Nephron (organoid): ENCODE measurements around the gene FHDC1.

Source experiments
- H3K27ac Mint-ChIP-seq, 3 experiments: 2 replicates each; pipeline ENCODE4 v1.8.0; 2020; ENCODE audit warnings: mixed read lengths in 3 of 3, mild to moderate bottlenecking in 2 of 3, moderate library complexity in 1 of 3
- H3K27me3 Mint-ChIP-seq: 2 replicates; pipeline ENCODE4 v1.8.0; 2021; ENCODE audit warnings: low read depth, mild to moderate bottlenecking, moderate library complexity, mixed read lengths
- H3K36me3 Mint-ChIP-seq: 2 replicates; pipeline ENCODE4 v1.8.0; 2020; ENCODE audit warnings: low read depth, mixed read lengths
- H3K4me1 Mint-ChIP-seq: 2 replicates; pipeline ENCODE4 v1.8.0; 2020; ENCODE audit warnings: mixed read lengths
- H3K4me3 Mint-ChIP-seq, 3 experiments: 2 replicates each; pipeline ENCODE4 v1.8.0; 2020; ENCODE audit warnings: mild to moderate bottlenecking in 3 of 3, mixed read lengths in 3 of 3, moderate library complexity in 2 of 3
- H3K9me3 Mint-ChIP-seq: 2 replicates; pipeline ENCODE4 v1.8.0; 2020; ENCODE audit warnings: mixed read lengths
- CTCF ChIP-seq, 3 experiments: fragments of 200-600 bp; sonication (generic); IDR thresholded peaks; one replicate each; pipeline ENCODE4 v1.5.0; 2021; ENCODE audit warnings: antibody characterized with exemption in 3 of 3; ENCODE audit not compliant: unreplicated experiment in 3 of 3

FHDC1 gene

GRCh38 chr4:153013202-153013977 lies 77.3 kb downstream of the FHDC1 start:
- H3K4me3 Mint-ChIP-seq, result no peak overlapping the region

GRCh38 chr4:153014460-153014859 lies 78.3 kb downstream of the FHDC1 start:
- H3K4me1 Mint-ChIP-seq, result peaks cover 5% of the 10 kb centered on the region
- H3K4me3 Mint-ChIP-seq, result no peak overlapping the region
- no peak overlapping the region for H3K27ac Mint-ChIP-seq
- H3K27me3 Mint-ChIP-seq, result peaks cover 8% of the 10 kb centered on the region
- TF ChIP-seq CTCF (IDR thresholded peaks at IDR 0.05; ENCODE audit: unreplicated experiment in 3 of 3), result no peak
- peaks cover 14% of the 10 kb centered on the region for H3K9me3 Mint-ChIP-seq
- no peaks in the 10 kb centered on the region for H3K36me3 Mint-ChIP-seq

More at GRCh38 chr4:153013202-153013977, 77.3 kb downstream of the FHDC1 start:
- TF ChIP-seq CTCF (IDR thresholded peaks at IDR 0.05; ENCODE audit: unreplicated experiment in 3 of 3), result no peak
- H3K27me3 Mint-ChIP-seq, result peaks cover 8% of the 10 kb centered on the region
- no peaks in the 10 kb centered on the region for H3K4me1 Mint-ChIP-seq
- H3K36me3 Mint-ChIP-seq, result no peaks in the 10 kb centered on the region
- H3K27ac Mint-ChIP-seq, result no peak overlapping the region
- H3K9me3 Mint-ChIP-seq, result peaks cover 14% of the 10 kb centered on the region

GRCh38 chr4:153016592-153016991 lies 80.5 kb downstream of the FHDC1 start:
- peaks cover 11% of the 10 kb centered on the region for H3K27me3 Mint-ChIP-seq
- peaks cover 5% of the 10 kb centered on the region for H3K4me1 Mint-ChIP-seq
- no peak overlapping the region for H3K4me3 Mint-ChIP-seq
- TF ChIP-seq CTCF (IDR thresholded peaks at IDR 0.05; ENCODE audit: unreplicated experiment in 3 of 3), result no peak
- no peaks in the 10 kb centered on the region for H3K36me3 Mint-ChIP-seq
- peaks cover 9% of the 10 kb centered on the region for H3K9me3 Mint-ChIP-seq
- no peak overlapping the region for H3K27ac Mint-ChIP-seq

GRCh38 chr4:153018031-153018430 lies 81.9 kb downstream of the FHDC1 start:
- Mint-ChIP-seq H3K36me3 (no peaks in the 10 kb centered on the region), H3K27me3 (peaks cover 13% of the 10 kb centered on the region), H3K4me1 (peaks cover 5% of the 10 kb centered on the region), H3K9me3 (peaks cover 4% of the 10 kb centered on the region), H3K27ac (no peak overlapping the region), H3K4me3 (no peak overlapping the region)
- no peak for TF ChIP-seq CTCF (IDR thresholded peaks at IDR 0.05; ENCODE audit: unreplicated experiment in 3 of 3)

GRCh38 chr4:153018684-153019083 lies 82.6 kb downstream of the FHDC1 start:
- Mint-ChIP-seq H3K9me3 (peaks cover 4% of the 10 kb centered on the region), H3K36me3 (no peaks in the 10 kb centered on the region), H3K27me3 (peaks cover 13% of the 10 kb centered on the region), H3K27ac (no peak overlapping the region), H3K4me3 (no peak overlapping the region), H3K4me1 (peaks cover 7% of the 10 kb centered on the region)
- no peak for TF ChIP-seq CTCF (IDR thresholded peaks at IDR 0.05; ENCODE audit: unreplicated experiment in 3 of 3)

- Mint-ChIP-seq H3K4me1 (peaks cover 19% of the 10 kb centered on the region), H3K27ac (no peak overlapping the region), H3K36me3 (no peaks in the 10 kb centered on the region), H3K27me3 (peaks cover 16% of the 10 kb centered on the region), H3K4me3 (no peak overlapping the region), H3K9me3 (peaks cover 4% of the 10 kb centered on the region)
- TF ChIP-seq CTCF (IDR thresholded peaks at IDR 0.05; ENCODE audit: unreplicated experiment in 3 of 3), result no peak
Measured at GRCh38 chr4:153019906-153020305, 83.8 kb downstream of the FHDC1 start.
